Measurements from ENCODE around the gene MITF. TPM values are rescaled to one million over a fixed set of nuclear protein-coding genes. Genes with fewer than 3 reads are reported as not detected.

MITF gene
- total RNA-seq, 1 donor from 2014 or later, result 6.0 TPM

DNA sequence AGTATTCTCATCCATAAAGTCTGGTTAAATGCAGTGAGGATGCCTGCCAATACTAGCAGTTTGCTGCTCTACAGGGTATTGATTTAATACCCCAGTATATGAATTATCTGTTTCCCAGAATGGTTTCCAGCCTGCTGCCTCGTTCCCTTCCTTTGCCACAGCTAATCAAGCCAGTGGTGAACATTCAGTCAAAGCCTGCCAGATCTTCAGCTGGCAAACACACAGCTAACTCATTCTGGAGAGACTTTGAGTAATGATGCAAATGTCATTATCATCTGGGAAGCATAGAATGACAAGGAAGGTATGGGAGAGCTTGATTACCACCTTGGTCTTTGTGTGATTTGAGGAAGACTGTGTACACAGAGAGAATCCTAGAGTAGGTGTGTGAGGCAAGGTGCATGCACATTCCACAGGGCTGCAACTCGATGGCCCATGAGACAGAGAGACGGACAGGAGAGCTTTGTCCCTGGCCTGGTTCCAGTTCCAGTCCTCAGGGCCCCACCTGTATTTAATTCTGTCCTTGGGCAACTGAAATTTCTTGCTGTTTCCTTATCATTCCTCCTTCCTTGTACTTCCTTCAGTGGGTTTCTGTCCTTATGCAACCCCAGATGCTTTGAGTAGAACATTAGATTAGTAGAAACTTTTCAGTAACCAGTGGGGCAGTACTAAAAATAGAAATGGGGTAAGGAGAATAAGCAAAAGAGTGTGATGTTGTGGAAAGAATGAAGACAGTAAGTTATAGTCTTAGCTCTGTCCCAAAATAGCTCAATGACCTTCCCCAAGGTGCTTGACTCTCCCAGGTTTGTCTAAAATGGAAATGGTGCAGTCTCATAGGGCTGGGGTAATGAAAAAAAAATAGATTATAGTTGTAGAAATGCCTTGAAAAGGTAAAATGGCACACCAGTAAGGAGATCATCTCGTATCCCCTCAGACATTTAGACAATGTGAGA lies 72.5 kb downstream of the MITF start:
- TF ChIP-seq EZH2 (IDR thresholded peaks at IDR 0.05; ENCODE audit: insufficient read depth, low read length) (no peak), CTCF (IDR thresholded peaks at IDR 0.05; ENCODE audit: insufficient read depth, low read depth, low read length) (no peak)
- no peak for FAIRE-seq
- H3K4me1 Mint-ChIP-seq (ENCODE audit: low read depth, unreplicated experiment), result peaks cover 7% of the 10 kb centered on the region

DNA sequence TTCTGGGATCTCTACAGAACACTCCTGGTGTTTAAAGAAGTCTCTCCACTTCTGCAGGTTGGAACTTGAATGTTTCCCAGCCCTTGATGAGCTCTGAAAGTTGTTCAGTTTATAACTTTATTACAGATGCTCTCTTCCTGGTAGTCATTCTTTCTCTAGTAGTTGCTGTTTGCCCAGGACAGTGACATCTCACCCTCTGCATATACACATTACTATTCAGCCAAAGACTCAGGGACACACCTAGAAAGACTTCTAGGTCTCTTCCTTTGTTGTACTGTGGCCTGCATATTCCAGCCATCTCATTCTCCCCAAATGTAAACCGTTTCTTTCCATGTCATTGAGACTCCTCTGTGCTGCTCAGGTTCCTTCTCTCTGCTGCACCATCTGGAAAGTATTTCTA lies 76.7 kb downstream of the MITF start:
- Histone ChIP-seq H3K27ac (ENCODE audit: low read depth, low read length) (no peak overlapping the region), H4K20me1 (ENCODE audit: insufficient read depth, low read length) (no peaks in the 10 kb centered on the region), H3K4me1 (ENCODE audit: insufficient read depth, low read length) (no peaks in the 10 kb centered on the region), H3K27me3 (ENCODE audit: insufficient read depth, low read length) (no peaks in the 10 kb centered on the region), H3K36me3 (ENCODE audit: insufficient read depth, low read length) (no peaks in the 10 kb centered on the region), H3K9ac (ENCODE audit: low read length) (no peak overlapping the region), H3K4me2 (ENCODE audit: low read length) (no peak overlapping the region), H3K79me2 (ENCODE audit: insufficient read depth, low read length) (no peaks in the 10 kb centered on the region), H3K4me3 (ENCODE audit: insufficient read depth, low read depth, low read length) (no peak overlapping the region), H3K9me3 (ENCODE audit: insufficient read depth, low read depth, low read length) (no peaks in the 10 kb centered on the region), H2AFZ (ENCODE audit: low read depth, low read length) (no peak overlapping the region)
- no peak overlapping the region for H3K4me3 Mint-ChIP-seq (ENCODE audit: unreplicated experiment)
- DNase-seq (ENCODE audit: low read depth), result no peak
- H3K36me3 Mint-ChIP-seq (ENCODE audit: low read depth, unreplicated experiment), result peaks cover 2% of the 10 kb centered on the region
- FAIRE-seq, result no peak
- H3K27ac Mint-ChIP-seq (ENCODE audit: unreplicated experiment), result no peak overlapping the region
- TF ChIP-seq CTCF (IDR thresholded peaks at IDR 0.05; ENCODE audit: insufficient read depth, low read depth, low read length) (no peak), EZH2 (IDR thresholded peaks at IDR 0.05; ENCODE audit: insufficient read depth, low read length) (no peak)
- H3K4me1 Mint-ChIP-seq (ENCODE audit: low read depth, unreplicated experiment), result peaks cover 12% of the 10 kb centered on the region
- no peaks in the 10 kb centered on the region for H3K9me3 Mint-ChIP-seq (ENCODE audit: unreplicated experiment)
- H3K27me3 Mint-ChIP-seq (ENCODE audit: low read depth, unreplicated experiment), result no peaks in the 10 kb centered on the region

More for the DNA sequence above, 72.5 kb downstream of the MITF start:
- no peaks in the 10 kb centered on the region for H3K9me3 Mint-ChIP-seq (ENCODE audit: unreplicated experiment)
- Histone ChIP-seq H2AFZ (ENCODE audit: low read depth, low read length) (no peak overlapping the region), H3K4me3 (ENCODE audit: insufficient read depth, low read depth, low read length) (no peak overlapping the region), H3K79me2 (ENCODE audit: insufficient read depth, low read length) (no peaks in the 10 kb centered on the region), H3K27me3 (ENCODE audit: insufficient read depth, low read length) (no peaks in the 10 kb centered on the region), H3K27ac (ENCODE audit: low read depth, low read length) (no peak overlapping the region), H3K4me1 (ENCODE audit: insufficient read depth, low read length) (peaks cover 4% of the 10 kb centered on the region), H3K36me3 (ENCODE audit: insufficient read depth, low read length) (no peaks in the 10 kb centered on the region), H3K9me3 (ENCODE audit: insufficient read depth, low read depth, low read length) (no peaks in the 10 kb centered on the region), H3K4me2 (ENCODE audit: low read length) (no peak overlapping the region), H3K9ac (ENCODE audit: low read length) (no peak overlapping the region), H4K20me1 (ENCODE audit: insufficient read depth, low read length) (no peaks in the 10 kb centered on the region)
- no peak overlapping the region for H3K27ac Mint-ChIP-seq (ENCODE audit: unreplicated experiment)
- peaks cover 2% of the 10 kb centered on the region for H3K36me3 Mint-ChIP-seq (ENCODE audit: low read depth, unreplicated experiment)
- H3K4me3 Mint-ChIP-seq (ENCODE audit: unreplicated experiment), result no peak overlapping the region
- H3K27me3 Mint-ChIP-seq (ENCODE audit: low read depth, unreplicated experiment), result no peaks in the 10 kb centered on the region
- DNase-seq (ENCODE audit: low read depth), result no peak

DNA sequence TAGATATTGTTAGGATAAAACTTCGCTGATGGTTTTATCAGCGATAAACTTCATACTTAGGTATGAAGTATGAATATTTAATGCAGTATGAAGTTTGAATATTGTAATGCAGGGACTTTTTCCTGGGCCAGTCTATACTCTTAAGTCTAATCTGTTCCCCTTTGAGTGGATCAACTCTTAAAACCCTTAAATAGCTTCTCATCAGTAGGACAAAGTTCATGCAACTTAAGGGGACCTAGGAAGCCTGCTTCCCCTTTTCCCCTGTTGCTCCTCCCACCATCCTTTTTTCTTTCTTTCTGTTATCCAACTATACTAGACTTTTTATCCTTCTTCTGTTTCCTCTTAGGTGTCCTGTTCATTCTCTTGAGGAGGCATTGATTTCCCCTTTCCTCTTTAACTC lies 78.7 kb downstream of the MITF start:
- no peaks in the 10 kb centered on the region for H3K9me3 ChIP-seq (ENCODE audit: insufficient read depth, low read depth, low read length)
- no peak overlapping the region for H3K27ac Mint-ChIP-seq (ENCODE audit: unreplicated experiment)
- H3K27me3 Mint-ChIP-seq (ENCODE audit: low read depth, unreplicated experiment), result no peaks in the 10 kb centered on the region
- no peak overlapping the region for H3K4me3 ChIP-seq (ENCODE audit: insufficient read depth, low read depth, low read length)
- H3K4me2 ChIP-seq (ENCODE audit: low read length), result no peak overlapping the region
- no peaks in the 10 kb centered on the region for H3K36me3 ChIP-seq (ENCODE audit: insufficient read depth, low read length)
- H3K27me3 ChIP-seq (ENCODE audit: insufficient read depth, low read length), result no peaks in the 10 kb centered on the region
- TF ChIP-seq EZH2 (IDR thresholded peaks at IDR 0.05; ENCODE audit: insufficient read depth, low read length), result no peak
- no peak for TF ChIP-seq CTCF (IDR thresholded peaks at IDR 0.05; ENCODE audit: insufficient read depth, low read depth, low read length)
- no peak overlapping the region for H3K27ac ChIP-seq (ENCODE audit: low read depth, low read length)
- H3K79me2 ChIP-seq (ENCODE audit: insufficient read depth, low read length), result no peaks in the 10 kb centered on the region
- no peak overlapping the region for H3K9ac ChIP-seq (ENCODE audit: low read length)
- no peaks in the 10 kb centered on the region for H3K9me3 Mint-ChIP-seq (ENCODE audit: unreplicated experiment)
- no peaks in the 10 kb centered on the region for H3K4me1 ChIP-seq (ENCODE audit: insufficient read depth, low read length)
- no peak overlapping the region for H2AFZ ChIP-seq (ENCODE audit: low read depth, low read length)
- FAIRE-seq, result no peak
- peaks cover 27% of the 10 kb centered on the region for H3K4me1 Mint-ChIP-seq (ENCODE audit: low read depth, unreplicated experiment)
- DNase-seq (ENCODE audit: low read depth), result no peak
- H3K4me3 Mint-ChIP-seq (ENCODE audit: unreplicated experiment), result no peak overlapping the region
- H3K36me3 Mint-ChIP-seq (ENCODE audit: low read depth, unreplicated experiment), result peaks cover 2% of the 10 kb centered on the region
- no peaks in the 10 kb centered on the region for H4K20me1 ChIP-seq (ENCODE audit: insufficient read depth, low read length)
